ENCODE data around the gene FLVCR2.

Gene FLVCR2

GRCh38 chr14:75654127-75654732, 75.8 kb downstream of the FLVCR2 start:
- DNase-seq, result peak; percentile 70 to 86
- Histone ChIP-seq H3K9me3 (no peaks in the 10 kb centered on the region), H3K4me3 (no peak overlapping the region), H3K4me1 (peaks cover 0 to 3% (median 0%) of the 10 kb centered on the region in 4 donors), H3K27ac (no peak overlapping the region), H3K36me3 (peaks cover 27 to 72% (median 50%) of the 10 kb centered on the region in 3 donors), H3K27me3 (no peaks in the 10 kb centered on the region)
- intact Hi-C loops (cut with DNase I; ENCODE audit: low total_unique reads), result loop anchor here (2.0 kb wide), 1 partner anchor 75 kb away; the partner anchor contains the start of gene FLVCR2
- TF ChIP-seq CTCF (IDR thresholded peaks at IDR 0.05), result peak; percentile 92 to 95

DNA sequence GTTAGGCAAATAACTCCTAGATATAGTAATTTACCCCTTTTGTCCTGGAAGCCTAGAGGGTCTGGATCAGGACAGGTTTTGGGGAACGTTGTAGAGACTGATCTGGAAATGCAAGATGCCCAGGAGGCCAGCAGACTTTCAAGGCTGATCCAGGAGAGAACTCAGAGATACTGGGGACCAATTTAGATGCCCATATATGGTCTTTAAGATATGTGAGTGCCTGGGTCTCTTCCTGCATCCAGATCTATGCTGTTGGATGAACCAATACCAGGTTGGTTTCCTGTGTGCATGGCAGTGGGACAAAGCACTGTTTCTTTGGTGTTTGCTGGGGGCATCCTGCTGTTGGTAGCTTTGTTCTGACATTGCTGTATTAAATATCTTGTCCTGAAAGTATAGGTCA, 76.8 kb downstream of the FLVCR2 start:
- DNase-seq, result no peak
- Histone ChIP-seq H3K4me1 (peaks cover 0 to 11% (median 6%) of the 10 kb centered on the region in 4 donors), H3K27ac (no peak overlapping the region), H3K36me3 (peaks cover 20 to 62% (median 41%) of the 10 kb centered on the region in 3 donors), H3K9me3 (no peaks in the 10 kb centered on the region), H3K4me3 (no peak overlapping the region), H3K27me3 (no peaks in the 10 kb centered on the region)
- intact Hi-C loops (cut with DNase I; ENCODE audit: low total_unique reads), result loop anchor here (2.0 kb wide), 1 partner anchor 76 kb away; the partner anchor contains the start of gene FLVCR2
- TF ChIP-seq CTCF (IDR thresholded peaks at IDR 0.05), result no peak

DNA sequence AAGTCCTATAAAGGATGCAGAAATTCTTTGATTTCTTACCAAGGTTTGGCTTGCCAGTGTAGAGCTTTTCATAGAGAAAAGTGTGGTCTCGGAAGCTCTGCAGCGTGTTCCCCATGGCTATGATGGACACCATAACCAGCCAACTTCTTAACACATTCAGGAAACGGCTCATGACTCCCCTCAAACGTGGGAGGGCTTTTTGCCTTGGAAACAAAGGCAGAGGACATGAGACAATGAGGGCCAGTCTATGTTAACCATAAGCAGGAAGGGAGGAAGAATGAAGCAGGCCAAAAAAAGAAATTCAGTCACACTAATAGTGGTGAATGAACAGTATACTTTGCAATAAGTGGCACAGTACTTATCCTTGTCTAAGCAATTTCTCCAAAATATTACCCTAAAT, 78.9 kb downstream of the FLVCR2 start:
- peaks cover 0 to 41% (median 20%) of the 10 kb centered on the region in 3 donors for H3K36me3 ChIP-seq
- H3K27me3 ChIP-seq, result no peaks in the 10 kb centered on the region
- no peak for DNase-seq
- peaks cover 0 to 17% (median 11%) of the 10 kb centered on the region in 4 donors for H3K4me1 ChIP-seq
- no peaks in the 10 kb centered on the region for H3K9me3 ChIP-seq
- H3K27ac ChIP-seq, result no peak overlapping the region
- no peak for TF ChIP-seq CTCF (IDR thresholded peaks at IDR 0.05)
- intact Hi-C loops (cut with DNase I; ENCODE audit: low total_unique reads), result no loop called here
- no peak overlapping the region for H3K4me3 ChIP-seq

- no peak for DNase-seq
- no peak overlapping the region for H3K27ac ChIP-seq
- no peak overlapping the region for H3K4me3 ChIP-seq
- no peaks in the 10 kb centered on the region for H3K27me3 ChIP-seq
- intact Hi-C loops (cut with DNase I; ENCODE audit: low total_unique reads), result no loop called here
- TF ChIP-seq CTCF (IDR thresholded peaks at IDR 0.05), result no peak
- no peaks in the 10 kb centered on the region for H3K9me3 ChIP-seq
- peaks cover 0 to 31% (median 9%) of the 10 kb centered on the region in 3 donors for H3K36me3 ChIP-seq
- peaks cover 0 to 21% (median 12%) of the 10 kb centered on the region in 4 donors for H3K4me1 ChIP-seq
Measured at GRCh38 chr14:75658957-75659356, 80.5 kb downstream of the FLVCR2 start.

DNA sequence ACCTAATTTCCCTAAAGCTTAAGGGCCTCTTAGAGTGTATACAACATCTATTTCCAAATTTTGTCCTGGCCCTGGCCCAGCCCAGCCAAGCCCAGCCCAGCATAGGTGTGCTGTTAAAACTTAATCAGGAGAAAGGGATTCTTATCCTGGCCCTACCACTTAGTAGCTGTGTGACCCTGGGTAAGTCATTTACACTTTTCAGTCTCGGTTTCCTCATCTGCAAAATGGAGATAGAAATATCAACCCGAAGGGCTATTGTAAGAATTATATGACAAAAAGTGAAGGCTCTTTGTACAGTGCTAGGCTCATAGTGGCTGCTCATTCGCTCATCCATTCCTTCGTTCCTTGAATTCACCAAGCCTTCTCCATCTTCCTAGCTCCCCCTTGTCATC, 81.8 kb downstream of the FLVCR2 start:
- Histone ChIP-seq H3K27ac (peak overlapping the region; percentile 81 to 86), H3K9me3 (no peaks in the 10 kb centered on the region), H3K4me3 (peak overlapping the region; percentile 89 to 90), H3K4me1 (peaks cover 0 to 21% (median 12%) of the 10 kb centered on the region in 4 donors), H3K36me3 (peaks cover 0 to 22% (median 5%) of the 10 kb centered on the region in 3 donors), H3K27me3 (no peaks in the 10 kb centered on the region)
- no peak for DNase-seq
- intact Hi-C loops (cut with DNase I; ENCODE audit: low total_unique reads), result loop anchor here (5.0 kb wide), 1 partner anchor 322 kb away; the partner anchor contains the start of gene TGFB3
- TF ChIP-seq CTCF (IDR thresholded peaks at IDR 0.05), result no peak
